SH-SY5Y (cell line): ENCODE measurements around the gene ADNP2.

Source experiments
- GATA2 ChIP-seq: IDR thresholded peaks from 2 replicates; pipeline ENCODE4 v1.6.1; 2011; ENCODE audit warnings: mild to moderate bottlenecking, low read depth, low read length
- GATA3 ChIP-seq: IDR thresholded peaks from 2 replicates; pipeline ENCODE4 v1.6.1; 2011; ENCODE audit warnings: low read depth, mild to moderate bottlenecking, low read length, moderate library complexity

- no peak for TF ChIP-seq GATA3
- no peak for TF ChIP-seq GATA2
Observed at GRCh38 chr18:80077873-80078272, 31.2 kb upstream of the ADNP2 start.
